Uterus (tissue), 4 donors: ENCODE data around the gene IL36G. TPM values are rescaled to one million over a fixed set of nuclear protein-coding genes. Genes with fewer than 3 reads are reported as not detected.

Experiments used
- DNase-seq, 2 donors: peaks; one replicate each; pipeline ENCODE4 v3.0.0-alpha.2; 2019 to 2020
- H3K27ac ChIP-seq, 2 donors: fragments of 200-600 bp; sonication (generic); 1 replicate in 1 of 2; 2 replicates in 1 of 2; pipeline ENCODE4 v1.5.1; 2016 to 2018
- H3K27me3 ChIP-seq, 2 donors: fragments of 200-600 bp; sonication (generic); one replicate each; pipeline ENCODE4 v1.5.1; 2018 to 2019; ENCODE audit warnings: control low read depth in 1 of 2
- H3K36me3 ChIP-seq, 2 donors: fragments of 200-600 bp; sonication (generic); one replicate each; pipeline ENCODE4 v1.5.1; 2019; ENCODE audit warnings: control low read depth in 1 of 2
- H3K4me1 ChIP-seq, 2 donors: fragments of 200-600 bp; sonication (generic); one replicate each; pipeline ENCODE4 v1.5.1; 2018 to 2019; ENCODE audit warnings: control low read depth in 1 of 2
- H3K4me3 ChIP-seq, 2 donors: fragments of 200-600 bp; sonication (generic); 1 replicate in 1 of 2; 2 replicates in 1 of 2; pipeline ENCODE4 v1.5.1; 2018 to 2019; ENCODE audit warnings: mild to moderate bottlenecking in 1 of 2
- H3K9me3 ChIP-seq, 2 donors: fragments of 200-600 bp; sonication (generic); one replicate each; pipeline ENCODE4 v1.5.1; 2019; ENCODE audit warnings: control low read depth in 1 of 2
- CTCF ChIP-seq, 4 experiments: fragments of 200-600 bp in 2 of 4; fragments of 450-650 bp in 2 of 4; sonication (generic) in 2 of 4; IDR thresholded peaks; one replicate each; pipeline ENCODE4 v1.5.1; 2016 to 2019; ENCODE audit warnings: antibody characterized with exemption in 4 of 4, mild to moderate bottlenecking in 2 of 4, moderate library complexity in 1 of 4
- POLR2A ChIP-seq, 2 donors: fragments of 450-650 bp; IDR thresholded peaks; one replicate each; pipeline ENCODE4 v1.6.1; 2016; ENCODE audit warnings: antibody characterized with exemption in 2 of 2, mild to moderate bottlenecking in 1 of 2, moderate library complexity in 1 of 2
- intact Hi-C: fragments of 100-400 bp; cut with DNase I; formaldehyde crosslinking; loops from one replicate; pipeline ENCODE4 v1.15.1; 2023; ENCODE audit warnings: low total_unique reads
- total RNA-seq, 4 donors: library from RNA; depleted of rRNA in 3 of 4; stranded (reverse); fragments of >200 nt in 3 of 4; gene quantifications; one replicate each; pipeline versions ENCODE4 v1.1.0 to v1.2.4, GENCODE V29; 2014 to 2023
- donor health status: DM: yes; HTN: yes; CAD: no.

The IL36G gene
- total RNA-seq, 4 donors from 2014 or later = not detected

- Histone ChIP-seq H3K4me3 (no peak overlapping the region), H3K27ac (no peak overlapping the region), H3K27me3 (no peaks in the 10 kb centered on the region), H3K4me1 (no peaks in the 10 kb centered on the region), H3K9me3 (no peaks in the 10 kb centered on the region), H3K36me3 (no peaks in the 10 kb centered on the region)
- no peak for TF ChIP-seq CTCF (IDR thresholded peaks at IDR 0.05)
- no peak for TF ChIP-seq POLR2A (IDR thresholded peaks at IDR 0.05)
- DNase-seq = no peak
- intact Hi-C loops = no loop called here
Observed at GRCh38 chr2:113011108-113011507, 33.3 kb downstream of the IL36G start.

- Histone ChIP-seq H3K9me3 (no peaks in the 10 kb centered on the region), H3K4me3 (no peak overlapping the region), H3K36me3 (no peaks in the 10 kb centered on the region), H3K27me3 (no peaks in the 10 kb centered on the region), H3K27ac (no peak overlapping the region), H3K4me1 (no peaks in the 10 kb centered on the region)
- no peak for DNase-seq
- TF ChIP-seq POLR2A (IDR thresholded peaks at IDR 0.05) (no peak), CTCF (IDR thresholded peaks at IDR 0.05) (no peak)
- intact Hi-C loops = no loop called here
Observed at GRCh38 chr2:113012436-113013335, 34.9 kb downstream of the IL36G start.

- DNase-seq = no peak
- H3K36me3 ChIP-seq = no peaks in the 10 kb centered on the region
- H3K27me3 ChIP-seq = no peaks in the 10 kb centered on the region
- no peak for TF ChIP-seq POLR2A (IDR thresholded peaks at IDR 0.05)
- no peak for TF ChIP-seq CTCF (IDR thresholded peaks at IDR 0.05)
- H3K9me3 ChIP-seq = no peaks in the 10 kb centered on the region
- no peaks in the 10 kb centered on the region for H3K4me1 ChIP-seq
- H3K27ac ChIP-seq = no peak overlapping the region
- intact Hi-C loops = no loop called here
- no peak overlapping the region for H3K4me3 ChIP-seq
Observed at GRCh38 chr2:113013336-113013661, 35.5 kb downstream of the IL36G start.

GRCh38 chr2:113014067-113014466 is 36.3 kb downstream of the IL36G start:
- TF ChIP-seq CTCF (IDR thresholded peaks at IDR 0.05) = no peak
- no peak for TF ChIP-seq POLR2A (IDR thresholded peaks at IDR 0.05)
- intact Hi-C loops = no loop called here

GRCh38 chr2:113015042-113015441 is 37.2 kb downstream of the IL36G start:
- Histone ChIP-seq H3K27me3 (no peaks in the 10 kb centered on the region), H3K9me3 (no peaks in the 10 kb centered on the region), H3K27ac (no peak overlapping the region), H3K4me1 (no peaks in the 10 kb centered on the region), H3K36me3 (no peaks in the 10 kb centered on the region), H3K4me3 (no peak overlapping the region)
- intact Hi-C loops = no loop called here
- TF ChIP-seq CTCF (IDR thresholded peaks at IDR 0.05) = no peak
- no peak for TF ChIP-seq POLR2A (IDR thresholded peaks at IDR 0.05)
- DNase-seq = no peak

More at GRCh38 chr2:113014067-113014466, 36.3 kb downstream of the IL36G start:
- H3K27ac ChIP-seq = no peak overlapping the region
- H3K36me3 ChIP-seq = no peaks in the 10 kb centered on the region
- H3K4me1 ChIP-seq = no peaks in the 10 kb centered on the region
- DNase-seq = no peak
- no peaks in the 10 kb centered on the region for H3K27me3 ChIP-seq
- H3K4me3 ChIP-seq = no peak overlapping the region
- no peaks in the 10 kb centered on the region for H3K9me3 ChIP-seq
